HG03520 (cell line): Measurements from ENCODE around the gene NCAPH2.

Source experiments
- ATAC-seq: cut with Tn5 transposase; IDR thresholded peaks from one replicate; pipeline ENCODE4 v1.9.1; 2021; ENCODE audit warnings: mild to moderate bottlenecking, moderate library complexity; ENCODE audit not compliant: unreplicated experiment

NCAPH2 gene

GRCh38 chr22:50569041-50569459 is 61.0 kb downstream of the NCAPH2 start:
- no peak for ATAC-seq

- no peak for ATAC-seq
Observed at GRCh38 chr22:50569896-50570535, 62.0 kb downstream of the NCAPH2 start.

- ATAC-seq = no peak
Observed at GRCh38 chr22:50570861-50571260, 62.8 kb downstream of the NCAPH2 start.

- no peak for ATAC-seq
Observed at GRCh38 chr22:50571264-50572175, 63.5 kb downstream of the NCAPH2 start.

- ATAC-seq = no peak
Observed at GRCh38 chr22:50572965-50573364, 64.9 kb downstream of the NCAPH2 start.

GRCh38 chr22:50573491-50574382 is 65.7 kb downstream of the NCAPH2 start:
- no peak for ATAC-seq

- no peak for ATAC-seq
Observed at GRCh38 chr22:50574383-50574755, 66.3 kb downstream of the NCAPH2 start.
